ENCODE results near the gene GIT1. TPM values are rescaled to one million over a fixed set of nuclear protein-coding genes. Genes with fewer than 3 reads are reported as not detected.

Gene GIT1
- total RNA-seq, 2 experiments from 2014 or later = 44.3 to 60.2 TPM

- H3K4me3 ChIP-seq (ENCODE audit: low read depth, low read length, poor library complexity, severe bottlenecking) = peak overlapping the region; percentile 92
Observed at GRCh38 chr17:29594519-29595090, 5.2 kb upstream of the GIT1 start.

GRCh38 chr17:29593591-29594518 lies 4.4 kb upstream of the GIT1 start:
- H3K4me1 ChIP-seq (ENCODE audit: insufficient read depth, low read length, poor library complexity, severe bottlenecking) = peaks cover 38% of the 10 kb centered on the region
- peak; percentile 56 for DNase-seq (ENCODE audit: low spot score)
- H3K9me2 ChIP-seq (ENCODE audit: insufficient read depth, low read length) = no peaks in the 10 kb centered on the region
- peak overlapping the region; percentile 76 for H3K4me2 ChIP-seq (ENCODE audit: low read length)
- H3K79me2 ChIP-seq (ENCODE audit: insufficient read depth, low read depth, low read length) = peaks cover 8% of the 10 kb centered on the region; the same call in 1 of the 2 replicates
- ChIA-PET CTCF (ENCODE audit: unreplicated experiment) (interaction anchor here (0.6 kb wide), 1 partner anchor 10 kb away, joined by 6 read pairs; no protein-coding TSS in a partner anchor), POLR2A (interaction anchor here (1.0 to 1.9 kb wide), 3 partner anchors 13 to 129 kb away, joined by 3 to 5 read pairs (median 5); no protein-coding TSS in a partner anchor)
- peak overlapping the region; percentile 72 for H2AFZ ChIP-seq (ENCODE audit: low read length)
- H4K20me1 ChIP-seq (ENCODE audit: insufficient read depth, low read length) = peaks cover 11% of the 10 kb centered on the region; the same call in 1 of the 2 replicates
- TF ChIP-seq CTCF (conservative IDR thresholded peaks at IDR 0.05; ENCODE audit: low read length) (peak; percentile 66), EZH2phosphoT487 (IDR thresholded peaks at IDR 0.05; ENCODE audit: borderline replicate concordance, low read depth, low read length) (no peak)
- H3K4me3 ChIP-seq (ENCODE audit: low read depth, low read length, poor library complexity, severe bottlenecking) = peak overlapping the region; percentile 92
- intact Hi-C loops (cut with micrococcal nuclease; ENCODE audit: unreplicated experiment) = loop anchor here (1.0 kb wide), 1 partner anchor 19 kb away; no protein-coding TSS in a partner anchor
- no TSS peak for BruUV-seq (replicated peaks)
- no peaks in the 10 kb centered on the region for H3K9me3 ChIP-seq (ENCODE audit: low read length)
- no peak overlapping the region for H3K27ac ChIP-seq (ENCODE audit: low read depth, low read length, poor library complexity, severe bottlenecking)
- no peaks in the 10 kb centered on the region for H3K36me3 ChIP-seq (ENCODE audit: insufficient read depth, low read length)

More at GRCh38 chr17:29594519-29595090, 5.2 kb upstream of the GIT1 start:
- ChIA-PET POLR2A (no interaction called here), CTCF (ENCODE audit: unreplicated experiment) (no interaction called here)
- Histone ChIP-seq H3K9me3 (ENCODE audit: low read length) (no peaks in the 10 kb centered on the region), H3K9me2 (ENCODE audit: insufficient read depth, low read length) (no peaks in the 10 kb centered on the region), H3K27ac (ENCODE audit: low read depth, low read length, poor library complexity, severe bottlenecking) (no peak overlapping the region), H2AFZ (ENCODE audit: low read length) (no peak overlapping the region), H3K4me1 (ENCODE audit: insufficient read depth, low read length, poor library complexity, severe bottlenecking) (peaks cover 38% of the 10 kb centered on the region), H3K36me3 (ENCODE audit: insufficient read depth, low read length) (no peaks in the 10 kb centered on the region), H4K20me1 (ENCODE audit: insufficient read depth, low read length) (peaks cover 11% of the 10 kb centered on the region; the same call in 1 of the 2 replicates), H3K4me2 (ENCODE audit: low read length) (peak overlapping the region; percentile 76), H3K79me2 (ENCODE audit: insufficient read depth, low read depth, low read length) (peaks cover 7% of the 10 kb centered on the region; the same call in 1 of the 2 replicates)
- intact Hi-C loops (cut with micrococcal nuclease; ENCODE audit: unreplicated experiment) = loop anchor here (1.0 kb wide), 1 partner anchor 19 kb away; no protein-coding TSS in a partner anchor
- BruUV-seq (replicated peaks) = no TSS peak
- TF ChIP-seq CTCF (conservative IDR thresholded peaks at IDR 0.05; ENCODE audit: low read length) (0 out of 2 replicates have a peak, but pooled peaks have one; percentile 1), EZH2phosphoT487 (IDR thresholded peaks at IDR 0.05; ENCODE audit: borderline replicate concordance, low read depth, low read length) (no peak)
- DNase-seq (ENCODE audit: low spot score) = no peak
